GM21526 (cell line): ENCODE measurements around the gene LMLN.
"Not testable (repeated sequence)": the region's sequence is repeated elsewhere in the genome, so short reads cannot be mapped to it uniquely, and the experiment has no call there.

Experiments used
- ATAC-seq: cut with Tn5 transposase; IDR thresholded peaks from one replicate; pipeline ENCODE4 v1.9.1; 2021; ENCODE audit warnings: moderate library complexity; ENCODE audit not compliant: unreplicated experiment, low FRiP score

Gene LMLN

GRCh38 chr3:197959891-197960693, at the start of gene LMLN:
Gene LMLN (plus strand): TSS chr3:197960217. CDS start chr3:197960246, 29 bp downstream.
- ATAC-seq: peak; percentile 97

GRCh38 chr3:197912741-197913476, 47.1 kb upstream of the LMLN start:
- no peak for ATAC-seq

GRCh38 chr3:197913641-197914380, 46.2 kb upstream of the LMLN start:
- no peak for ATAC-seq

GRCh38 chr3:197921429-197922275, 38.4 kb upstream of the LMLN start:
- ATAC-seq: not testable (repeated sequence)

GRCh38 chr3:197926418-197926817, 33.6 kb upstream of the LMLN start:
- no peak for ATAC-seq

GRCh38 chr3:197927578-197927977, 32.4 kb upstream of the LMLN start:
- not testable (repeated sequence) for ATAC-seq

- no peak for ATAC-seq
Measured at GRCh38 chr3:197936819-197937384, 23.1 kb upstream of the LMLN start.

- no peak for ATAC-seq
Measured at GRCh38 chr3:197940745-197941384, 19.2 kb upstream of the LMLN start.

GRCh38 chr3:197942956-197943556, 17.0 kb upstream of the LMLN start:
- ATAC-seq: no peak

- ATAC-seq: no peak
Measured at GRCh38 chr3:197949191-197949777, 10.7 kb upstream of the LMLN start.

- ATAC-seq: peak; percentile 87
Measured at GRCh38 chr3:197949778-197950676, 10.0 kb upstream of the LMLN start, which contains the start of gene RPL35A. Gene RPL35A (plus strand): TSS chr3:197950190. CDS start chr3:197950968, 778 bp downstream.

GRCh38 chr3:197950677-197951061, 9.3 kb upstream of the LMLN start:
- ATAC-seq: no peak

GRCh38 chr3:197951392-197951990, 8.5 kb upstream of the LMLN start:
- ATAC-seq: no peak

GRCh38 chr3:197952440-197952839, 7.6 kb upstream of the LMLN start:
- ATAC-seq: no peak

GRCh38 chr3:197953325-197953724, 6.7 kb upstream of the LMLN start:
- no peak for ATAC-seq

GRCh38 chr3:197953881-197954280, 6.1 kb upstream of the LMLN start:
- ATAC-seq: no peak

- ATAC-seq: no peak
Measured at GRCh38 chr3:197955892-197956477, 4.0 kb upstream of the LMLN start.
